GM19395 (cell line): ENCODE measurements around the gene UBE2R2.
"Not testable (repeated sequence)": the region's sequence is repeated elsewhere in the genome, so short reads cannot be mapped to it uniquely, and the experiment has no call there.

Experiments used
- ATAC-seq: cut with Tn5 transposase; IDR thresholded peaks from one replicate; pipeline ENCODE4 v1.9.1; 2021; ENCODE audit warnings: mild to moderate bottlenecking, moderate library complexity; ENCODE audit not compliant: unreplicated experiment

The UBE2R2 gene

GRCh38 chr9:33816327-33817252 is at the start of gene UBE2R2:
UBE2R2 (plus strand) TSS chr9:33817160; CDS start chr9:33817758, 598 bp downstream.
- peak; percentile 65 for ATAC-seq

GRCh38 chr9:33770156-33770880 is 46.6 kb upstream of the UBE2R2 start:
- not testable (repeated sequence) for ATAC-seq

- ATAC-seq = not testable (repeated sequence)
Observed at GRCh38 chr9:33773135-33773534, 43.8 kb upstream of the UBE2R2 start.

- not testable (repeated sequence) for ATAC-seq
Observed at GRCh38 chr9:33774074-33774659, 42.8 kb upstream of the UBE2R2 start.

GRCh38 chr9:33776578-33776977 is 40.4 kb upstream of the UBE2R2 start:
- no peak for ATAC-seq

- peak; percentile 90 for ATAC-seq
Observed at GRCh38 chr9:33778700-33779351, 38.1 kb upstream of the UBE2R2 start.

- no peak for ATAC-seq
Observed at GRCh38 chr9:33780276-33780675, 36.7 kb upstream of the UBE2R2 start.

- ATAC-seq = no peak
Observed at GRCh38 chr9:33781736-33782135, 35.2 kb upstream of the UBE2R2 start.

- no peak for ATAC-seq
Observed at GRCh38 chr9:33782395-33783152, 34.4 kb upstream of the UBE2R2 start.

- no peak for ATAC-seq
Observed at GRCh38 chr9:33785914-33786313, 31.0 kb upstream of the UBE2R2 start.

GRCh38 chr9:33786681-33787080 is 30.3 kb upstream of the UBE2R2 start:
- ATAC-seq = no peak

- ATAC-seq = no peak
Observed at GRCh38 chr9:33787839-33788238, 29.1 kb upstream of the UBE2R2 start.

GRCh38 chr9:33789429-33789828 is 27.5 kb upstream of the UBE2R2 start:
- ATAC-seq = not testable (repeated sequence)

GRCh38 chr9:33791117-33791516 is 25.8 kb upstream of the UBE2R2 start:
- ATAC-seq = no peak

GRCh38 chr9:33793496-33793895 is 23.5 kb upstream of the UBE2R2 start:
- not testable (repeated sequence) for ATAC-seq

- no peak for ATAC-seq
Observed at GRCh38 chr9:33794560-33794959, 22.4 kb upstream of the UBE2R2 start.

GRCh38 chr9:33795281-33795680 is 21.7 kb upstream of the UBE2R2 start, which contains the start of gene PRSS3:
PRSS3 (plus strand) TSS chr9:33795561; CDS start chr9:33795574, 13 bp downstream.
- ATAC-seq = no peak

GRCh38 chr9:33795819-33796218 is 21.1 kb upstream of the UBE2R2 start:
- no peak for ATAC-seq

- ATAC-seq = not testable (repeated sequence)
Observed at GRCh38 chr9:33796679-33797078, 20.3 kb upstream of the UBE2R2 start.

- no peak for ATAC-seq
Observed at GRCh38 chr9:33797837-33798236, 19.1 kb upstream of the UBE2R2 start.
